Limb (tissue), 2 donors: Measurements from ENCODE around the gene PCDH8.

Source experiments
- DNase-seq, 2 donors: peaks; one replicate each; pipeline ENCODE4 v3.0.0-alpha.2; 2016; ENCODE audit errors: extremely low spot score in 2 of 2

The PCDH8 gene, protein sequence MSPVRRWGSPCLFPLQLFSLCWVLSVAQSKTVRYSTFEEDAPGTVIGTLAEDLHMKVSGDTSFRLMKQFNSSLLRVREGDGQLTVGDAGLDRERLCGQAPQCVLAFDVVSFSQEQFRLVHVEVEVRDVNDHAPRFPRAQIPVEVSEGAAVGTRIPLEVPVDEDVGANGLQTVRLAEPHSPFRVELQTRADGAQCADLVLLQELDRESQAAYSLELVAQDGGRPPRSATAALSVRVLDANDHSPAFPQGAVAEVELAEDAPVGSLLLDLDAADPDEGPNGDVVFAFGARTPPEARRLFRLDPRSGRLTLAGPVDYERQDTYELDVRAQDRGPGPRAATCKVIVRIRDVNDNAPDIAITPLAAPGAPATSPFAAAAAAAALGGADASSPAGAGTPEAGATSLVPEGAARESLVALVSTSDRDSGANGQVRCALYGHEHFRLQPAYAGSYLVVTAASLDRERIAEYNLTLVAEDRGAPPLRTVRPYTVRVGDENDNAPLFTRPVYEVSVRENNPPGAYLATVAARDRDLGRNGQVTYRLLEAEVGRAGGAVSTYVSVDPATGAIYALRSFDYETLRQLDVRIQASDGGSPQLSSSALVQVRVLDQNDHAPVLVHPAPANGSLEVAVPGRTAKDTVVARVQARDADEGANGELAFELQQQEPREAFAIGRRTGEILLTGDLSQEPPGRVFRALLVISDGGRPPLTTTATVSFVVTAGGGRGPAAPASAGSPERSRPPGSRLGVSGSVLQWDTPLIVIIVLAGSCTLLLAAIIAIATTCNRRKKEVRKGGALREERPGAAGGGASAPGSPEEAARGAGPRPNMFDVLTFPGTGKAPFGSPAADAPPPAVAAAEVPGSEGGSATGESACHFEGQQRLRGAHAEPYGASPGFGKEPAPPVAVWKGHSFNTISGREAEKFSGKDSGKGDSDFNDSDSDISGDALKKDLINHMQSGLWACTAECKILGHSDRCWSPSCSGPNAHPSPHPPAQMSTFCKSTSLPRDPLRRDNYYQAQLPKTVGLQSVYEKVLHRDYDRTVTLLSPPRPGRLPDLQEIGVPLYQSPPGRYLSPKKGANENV

DNA sequence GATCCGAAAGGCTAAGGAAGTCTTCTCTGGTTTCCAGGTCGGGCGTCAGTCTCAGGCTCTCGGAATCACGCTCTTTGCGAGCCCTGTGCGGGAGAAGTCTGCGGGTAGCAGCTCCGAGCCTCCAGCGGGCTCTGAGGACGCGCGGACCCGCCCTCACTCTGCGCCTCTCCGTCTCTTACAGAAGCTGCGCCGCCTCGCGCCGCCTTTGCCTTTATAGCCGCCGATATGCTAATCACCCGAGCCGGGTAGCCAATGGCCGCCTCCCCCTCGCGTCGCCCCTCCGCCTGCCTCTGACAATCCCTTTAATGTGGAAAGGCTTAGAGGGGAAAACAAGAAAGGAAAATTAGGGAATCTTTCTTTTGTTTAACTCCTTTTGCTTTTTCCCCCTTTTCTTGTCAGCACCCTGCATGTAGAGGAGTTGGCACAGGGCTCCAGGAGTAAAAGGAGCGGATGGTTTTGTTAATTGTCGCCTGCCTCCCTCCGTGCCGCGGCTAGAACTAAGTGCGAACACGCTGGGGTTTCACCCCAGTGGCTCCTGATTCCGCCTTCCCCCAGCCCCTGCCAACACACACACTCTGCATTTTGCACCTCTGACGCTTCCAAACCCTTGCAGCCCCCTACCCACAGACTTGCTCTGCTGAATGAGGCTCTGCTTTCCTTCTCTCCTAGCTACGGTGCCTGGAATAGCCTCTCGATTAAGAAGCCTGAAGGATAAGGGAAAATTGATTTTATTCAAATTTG is at the start of gene PCDH8:
TSS of gene PCDH8 (minus strand) at position 186 of the 741 bp plus-strand sequence. CDS start 204 bp downstream, outside the sequence.
- DNase-seq: peak; percentile 45 to 89

DNA sequence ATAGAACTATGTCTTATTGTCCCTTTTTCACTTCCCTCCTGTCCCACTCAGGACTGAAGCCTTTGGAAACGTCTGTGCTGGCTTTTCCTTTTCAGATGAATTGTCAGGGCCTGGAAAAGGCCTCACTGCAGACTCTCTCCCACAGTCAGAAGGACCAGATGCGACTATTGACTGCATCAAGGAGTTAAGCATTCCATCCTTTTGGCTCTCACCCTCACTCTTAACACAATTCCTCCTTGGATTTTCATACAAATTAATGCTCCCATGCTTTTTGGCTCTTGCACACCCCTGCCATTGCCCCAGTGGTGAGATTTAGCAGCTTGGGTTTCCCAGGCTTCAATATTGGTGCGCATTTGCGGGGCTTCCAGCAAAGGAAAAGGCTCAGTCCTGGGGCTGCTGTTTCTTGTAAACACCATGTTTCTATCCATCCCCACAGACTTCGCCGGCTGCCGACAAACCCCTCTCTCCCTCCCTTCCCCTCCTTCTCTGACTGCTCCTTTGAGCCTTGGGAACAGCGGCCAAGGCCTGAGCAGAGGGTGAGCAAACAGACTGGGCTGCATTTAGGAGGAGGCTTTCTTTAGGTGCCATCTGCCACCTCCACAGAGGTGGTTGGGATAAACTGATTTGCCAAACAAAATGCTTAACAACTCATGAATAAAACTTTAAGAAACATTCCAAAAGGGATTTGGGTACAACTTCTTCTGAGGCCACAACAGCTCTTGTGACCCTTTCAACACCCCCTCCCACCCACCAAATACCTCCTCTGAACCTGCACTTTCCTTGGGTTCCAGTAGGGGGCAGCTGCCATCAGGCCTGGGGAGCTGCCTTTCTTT is 48.6 kb upstream of the PCDH8 start:
- peak; percentile 49 to 51 for DNase-seq

DNA sequence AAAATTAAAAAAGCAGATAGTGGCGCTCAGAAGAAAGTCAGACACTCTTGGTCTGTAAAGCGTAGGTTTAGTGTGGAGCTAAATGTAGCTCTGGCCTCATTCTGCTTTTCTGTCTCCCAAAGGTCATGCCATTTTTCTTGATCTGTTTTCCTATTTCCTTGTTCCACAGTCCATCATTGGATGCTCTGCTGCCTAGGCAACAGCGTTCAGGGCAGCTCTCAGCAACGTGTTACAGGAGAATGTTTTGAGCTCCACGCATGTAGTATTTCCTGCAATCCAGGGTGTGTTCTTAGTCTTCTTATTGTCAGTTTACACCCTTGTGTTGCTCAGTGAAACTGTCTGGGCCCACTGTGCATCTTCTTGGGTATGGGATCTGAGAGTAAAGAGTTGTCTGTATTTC is 46.0 kb upstream of the PCDH8 start:
- DNase-seq: no peak

DNA sequence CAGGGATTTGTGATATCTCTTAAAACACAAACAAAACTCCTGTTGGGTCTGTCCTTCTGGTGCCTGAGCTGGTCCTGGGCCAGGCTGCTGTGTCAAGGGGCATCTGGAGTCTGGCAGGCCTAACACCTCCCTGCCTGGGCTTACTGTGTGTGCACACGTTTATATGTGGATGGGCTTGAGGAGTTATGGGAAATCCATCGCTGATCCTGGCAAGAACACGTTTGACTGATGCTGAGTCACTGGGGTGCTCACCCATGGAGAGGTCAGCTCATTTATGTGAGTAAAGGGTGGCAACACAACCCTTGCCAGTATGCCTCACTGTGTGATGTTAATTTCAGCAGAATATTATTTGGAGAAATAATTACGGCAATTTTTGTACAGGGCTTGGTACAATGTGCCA is 44.5 kb upstream of the PCDH8 start:
- DNase-seq: no peak

DNA sequence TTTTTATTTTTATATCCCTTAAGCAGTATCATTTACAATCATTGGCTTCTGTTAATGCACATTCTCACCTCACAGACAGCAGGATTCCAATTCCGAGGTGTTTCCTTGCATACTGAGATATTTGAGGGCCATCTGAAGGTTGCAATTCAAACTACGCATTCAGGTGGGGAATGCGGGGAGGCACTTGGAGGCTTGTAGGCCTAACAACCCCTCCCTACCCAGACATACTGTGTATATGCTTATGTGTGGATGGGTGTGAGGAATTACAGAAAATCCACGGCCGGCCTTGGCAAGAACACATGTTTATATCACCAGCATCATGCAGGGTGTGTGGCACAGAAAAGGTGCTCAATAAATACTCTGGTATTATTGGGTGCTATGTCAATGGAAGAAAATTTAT is 43.3 kb upstream of the PCDH8 start:
- no peak for DNase-seq

DNA sequence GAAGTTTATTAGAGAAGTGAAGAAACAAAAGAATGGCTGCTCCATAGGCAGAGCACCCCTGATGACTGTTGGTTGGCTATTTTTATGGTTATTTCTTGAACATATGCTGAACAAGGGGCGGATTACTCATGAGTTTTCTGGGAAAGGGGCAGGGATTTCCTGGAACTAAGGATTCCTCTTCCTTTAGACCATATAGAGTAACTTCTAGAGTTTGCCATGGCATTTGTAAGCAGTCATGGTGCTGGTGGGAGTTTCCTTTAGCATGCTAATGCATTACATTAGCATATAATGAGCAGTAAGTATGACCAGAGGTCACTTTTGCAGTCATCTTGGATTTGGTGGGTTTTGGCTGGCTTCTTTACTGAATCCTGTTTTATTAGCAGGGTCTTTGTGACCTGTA is 38.7 kb upstream of the PCDH8 start:
- DNase-seq: no peak

DNA sequence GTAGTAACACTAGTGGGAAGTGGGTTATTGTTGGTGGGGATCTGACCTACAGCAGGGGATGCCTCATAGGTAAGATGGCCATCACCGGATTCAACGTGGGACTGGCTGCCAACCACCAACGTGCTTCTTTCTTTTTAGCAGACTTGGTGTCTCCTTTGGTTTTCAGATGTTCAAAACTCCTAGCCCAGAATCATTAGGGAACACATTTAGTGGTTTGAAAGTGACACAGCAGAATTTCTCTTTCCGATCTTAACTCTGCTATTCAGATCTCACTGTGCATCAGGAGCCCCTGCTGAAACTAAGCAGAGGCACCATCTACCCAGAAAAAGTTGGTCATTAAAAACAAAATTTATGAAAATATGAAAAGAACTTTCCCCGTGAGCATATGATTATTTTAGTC is 36.7 kb upstream of the PCDH8 start:
- DNase-seq: no peak

DNA sequence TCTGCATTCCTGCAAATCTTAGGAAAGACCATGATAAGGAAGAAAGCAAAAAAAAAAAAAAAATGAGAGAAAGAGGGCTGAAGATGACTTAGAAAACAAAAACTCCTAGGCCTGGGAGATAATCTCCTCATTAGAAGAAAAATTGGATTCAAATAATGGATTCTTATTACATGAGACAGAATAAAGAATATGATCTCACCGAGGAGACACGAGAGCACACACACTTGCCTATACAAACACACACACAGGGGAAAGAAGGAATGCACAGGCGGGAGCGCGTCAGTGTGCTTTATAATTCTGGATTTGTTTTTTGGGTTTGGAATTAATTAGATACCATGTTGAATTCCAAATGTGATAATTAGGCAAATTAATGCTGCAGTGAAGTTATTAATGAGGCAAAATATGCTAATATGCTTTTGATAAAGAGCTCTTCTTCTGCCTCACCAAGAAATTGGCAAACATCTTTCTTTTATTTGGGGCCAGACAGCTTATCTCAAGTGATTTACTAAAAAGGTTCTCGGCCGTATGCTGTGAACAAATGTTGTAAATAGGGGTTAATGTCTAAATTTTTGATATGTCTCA is 36.1 kb upstream of the PCDH8 start:
- DNase-seq: no peak

DNA sequence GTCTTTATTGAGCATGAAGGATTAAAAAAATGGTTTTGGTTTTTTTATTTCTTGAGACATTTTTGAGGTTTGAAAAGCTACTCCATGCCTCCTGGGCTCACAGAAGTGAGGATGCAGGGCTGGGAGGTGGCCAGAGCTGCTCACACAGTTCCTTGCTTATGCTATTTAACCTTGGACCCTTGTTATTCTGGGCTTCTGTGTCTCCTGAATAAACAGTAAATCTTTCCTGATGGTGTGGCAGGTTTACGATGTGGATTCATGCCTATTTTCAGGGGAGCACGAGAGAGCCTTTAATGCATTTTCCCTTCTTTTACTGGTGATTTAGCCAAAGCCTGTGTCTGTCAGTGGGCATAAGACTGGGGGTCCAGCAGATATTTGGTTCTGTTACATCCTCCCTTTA is 34.3 kb upstream of the PCDH8 start:
- no peak for DNase-seq

DNA sequence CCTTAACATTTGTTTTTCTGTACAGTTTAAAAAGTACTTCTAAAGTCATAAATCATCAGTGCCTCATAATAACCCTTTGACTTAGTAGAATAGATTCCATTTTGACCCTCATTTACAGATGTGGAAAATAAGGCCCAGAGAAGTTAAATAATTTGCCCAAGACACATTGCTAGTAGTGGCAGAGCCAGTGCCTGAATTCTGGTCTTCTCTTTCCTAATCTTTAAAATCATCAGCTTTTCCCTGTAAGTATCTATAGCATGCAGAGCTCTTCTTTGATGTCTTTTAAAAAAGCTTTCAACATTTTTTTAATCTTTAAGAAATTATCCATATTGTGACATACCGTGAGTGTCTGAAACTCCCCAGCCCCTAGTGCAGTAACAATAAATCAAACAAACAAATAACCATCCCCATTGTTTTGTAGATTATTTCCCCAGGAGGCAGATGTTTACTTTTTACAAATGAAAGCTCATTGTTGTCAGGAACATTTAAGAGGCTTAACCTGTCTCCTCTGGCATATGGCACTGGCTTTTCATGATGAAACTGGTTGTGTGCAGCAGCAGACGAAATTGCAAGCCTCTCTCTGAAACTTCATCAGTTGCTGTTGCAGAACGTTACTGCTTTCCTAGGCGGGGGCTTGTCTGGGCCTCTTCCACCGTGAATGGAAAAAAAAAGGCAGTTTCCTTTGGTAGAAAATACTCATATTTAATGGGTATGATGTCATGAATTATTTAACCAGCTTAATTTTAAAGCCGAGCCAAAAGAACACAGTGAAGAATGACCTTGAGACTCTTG is 31.7 kb upstream of the PCDH8 start:
- DNase-seq: peak in 1 of 2 donors; percentile 67

DNA sequence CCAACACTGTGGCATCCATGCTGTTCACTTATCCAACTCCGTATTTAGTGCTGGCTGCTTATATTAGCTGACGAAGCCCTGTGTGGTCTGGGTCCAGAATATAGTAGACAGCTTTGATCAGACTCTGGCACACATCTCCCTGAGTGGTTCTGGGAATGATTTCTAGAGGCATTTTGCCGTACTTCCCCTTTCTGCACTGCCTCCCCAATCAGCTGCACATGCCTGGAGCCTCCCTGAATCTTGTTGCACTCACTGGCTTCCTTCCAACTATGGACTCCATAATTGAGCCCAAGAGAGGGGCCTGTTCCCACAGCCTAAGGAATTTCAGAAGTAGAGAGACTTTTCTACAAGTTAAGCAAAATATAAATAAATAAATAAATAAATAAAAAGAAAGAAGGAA is 30.4 kb upstream of the PCDH8 start:
- DNase-seq: peak; percentile 45 to 66

DNA sequence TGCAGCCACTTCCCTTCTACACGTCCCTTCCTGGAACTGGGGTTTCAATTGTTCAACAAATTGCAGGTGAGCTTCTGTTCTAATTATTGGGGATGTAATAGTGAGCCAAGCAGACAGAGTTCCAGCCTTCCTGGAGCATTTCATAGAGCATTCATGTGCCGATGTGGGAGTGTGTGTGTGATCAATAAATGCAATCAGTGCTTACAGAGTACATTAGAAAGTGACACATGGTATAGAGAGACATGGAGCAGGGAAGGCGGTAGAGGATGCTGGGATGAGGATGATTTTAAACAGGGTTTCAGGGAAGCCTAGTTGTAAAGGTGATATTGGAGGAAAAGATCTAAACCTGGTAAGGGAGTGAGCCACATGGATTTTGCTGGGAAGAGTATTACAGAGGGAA is 21.7 kb upstream of the PCDH8 start:
- DNase-seq: no peak

DNA sequence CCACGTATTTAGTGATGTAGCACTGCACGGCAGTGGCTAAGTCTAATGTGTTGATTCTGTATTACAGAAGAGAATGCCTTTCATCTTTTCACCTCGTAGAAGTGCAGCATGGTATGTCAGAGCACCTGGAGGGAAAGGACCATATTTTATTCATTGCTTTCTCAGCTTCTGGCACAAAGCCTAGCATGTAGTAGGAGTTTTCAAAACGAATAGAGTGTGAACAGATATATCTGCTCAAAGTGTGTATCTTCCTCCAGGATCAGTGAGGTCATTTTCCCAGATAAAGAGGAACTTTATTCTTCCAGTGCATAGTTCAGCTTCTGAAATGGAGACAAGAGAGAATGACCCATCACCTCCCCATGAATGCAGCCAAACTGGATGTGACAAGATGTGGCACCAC is 21.2 kb upstream of the PCDH8 start:
- DNase-seq: no peak

DNA sequence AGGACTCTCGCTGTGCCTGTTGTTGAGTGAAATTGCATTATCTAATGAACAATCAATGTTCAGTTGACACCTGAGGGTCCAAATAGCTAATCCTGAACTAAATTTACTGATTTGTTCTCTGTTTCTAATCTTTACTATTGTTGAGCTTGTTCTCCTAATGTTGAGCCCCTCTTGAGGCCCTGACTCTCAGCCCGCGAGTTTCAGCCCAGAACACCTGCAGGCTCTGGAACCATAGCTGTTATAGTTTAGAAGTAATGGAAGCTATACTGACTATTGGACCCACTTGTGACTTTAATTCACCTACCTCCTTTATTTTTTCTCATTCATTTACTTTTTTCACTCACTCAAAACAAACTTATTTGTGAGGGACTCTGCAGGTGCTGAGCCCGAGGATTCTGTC is 20.6 kb upstream of the PCDH8 start:
- DNase-seq: no peak

DNA sequence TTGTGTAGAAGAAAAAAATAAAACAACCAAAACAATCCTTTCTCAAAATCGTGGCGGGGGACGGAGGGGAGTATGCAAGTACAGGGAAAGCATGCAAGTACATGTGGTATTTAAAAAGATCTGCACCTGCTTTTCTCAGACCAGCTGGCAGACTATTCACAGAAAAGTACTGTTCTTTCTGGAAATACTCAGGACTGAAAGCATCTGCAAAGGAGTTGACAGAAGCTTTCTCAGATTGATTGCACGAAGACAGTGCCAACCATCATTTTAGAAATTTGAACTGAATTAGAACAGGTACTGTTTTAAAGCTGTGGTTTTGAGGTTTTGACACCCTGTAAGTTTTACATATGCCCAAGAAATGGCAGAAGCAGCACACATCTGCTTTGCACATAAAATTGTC is 19.8 kb upstream of the PCDH8 start:
- DNase-seq: no peak

DNA sequence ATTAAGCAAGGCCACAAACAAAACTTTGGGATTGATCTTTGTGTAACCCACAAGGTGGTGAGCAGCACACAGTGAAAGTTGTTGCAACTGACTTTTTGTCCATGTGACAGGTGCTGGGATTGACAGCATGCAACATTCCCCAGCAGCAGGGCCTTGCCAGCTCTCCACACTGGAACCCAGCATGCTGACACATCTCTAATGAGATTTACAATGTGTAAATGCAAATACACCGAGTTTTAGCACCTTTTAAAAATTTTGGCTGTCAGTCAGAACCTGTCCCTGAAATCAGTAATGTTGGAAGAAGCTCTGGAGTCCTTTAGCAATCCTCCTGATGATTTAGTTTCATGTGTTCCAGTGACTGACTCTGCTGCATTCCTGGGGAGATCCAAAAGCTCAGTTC is 16.5 kb upstream of the PCDH8 start:
- DNase-seq: no peak

DNA sequence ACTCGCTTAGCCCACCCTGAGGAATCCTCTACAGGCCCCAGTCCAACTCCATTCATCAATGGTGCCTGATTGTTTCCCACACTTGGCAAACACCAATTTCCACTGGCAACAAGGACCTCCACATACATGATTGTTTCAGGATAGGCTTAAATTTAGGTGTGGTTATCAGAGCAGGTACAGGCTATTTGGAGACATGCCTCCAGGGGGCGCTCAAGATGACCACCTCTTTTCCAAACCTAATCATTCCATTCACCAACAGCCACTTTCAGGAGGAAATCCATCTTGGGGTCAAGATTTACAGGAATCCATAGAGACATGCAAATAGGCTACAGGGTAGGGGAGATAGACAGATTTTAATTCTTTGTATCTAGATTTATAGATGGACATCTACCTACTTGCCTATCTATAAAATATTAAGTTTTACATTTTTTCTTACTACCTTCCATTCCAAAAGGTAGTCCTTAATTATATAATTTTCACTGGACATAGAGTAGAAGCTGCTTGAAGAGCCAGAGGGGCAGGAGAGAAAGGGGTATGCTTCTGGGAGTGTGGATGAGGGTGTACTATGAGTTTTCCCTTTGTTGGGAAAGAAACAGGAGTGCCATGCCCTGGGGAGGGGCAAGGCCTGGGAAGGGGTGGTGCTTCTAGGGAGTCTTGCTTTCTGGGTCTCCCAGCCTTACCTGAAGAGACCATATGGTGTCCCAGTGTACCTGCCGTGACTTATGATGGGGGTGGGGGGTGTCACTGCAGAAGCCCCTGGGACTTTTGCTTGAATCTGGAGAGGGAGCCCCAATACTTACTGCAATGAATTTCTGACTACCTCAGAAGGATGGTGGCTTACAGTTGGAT is 14.1 kb upstream of the PCDH8 start:
- peak in 1 of 2 donors; percentile 42 for DNase-seq

DNA sequence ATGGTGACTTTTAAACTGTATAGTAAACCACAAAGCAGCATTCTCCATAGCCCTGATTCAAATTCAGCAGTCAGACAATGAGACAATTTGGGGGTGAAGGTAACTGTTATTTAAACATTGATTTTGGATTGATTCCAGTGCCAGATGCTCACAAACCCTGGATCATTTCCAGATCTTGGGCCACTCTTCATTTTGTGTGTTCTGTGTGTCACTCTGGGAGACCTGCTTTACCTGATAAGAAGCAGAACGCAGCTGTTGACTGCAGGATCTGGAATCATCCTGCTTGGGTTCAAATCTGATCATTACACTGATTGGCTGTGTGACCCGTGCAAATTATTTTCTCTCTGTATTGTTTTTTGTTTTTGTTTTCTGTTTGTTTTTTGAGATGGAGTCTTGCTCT is 4.0 kb upstream of the PCDH8 start:
- DNase-seq: no peak
